MV-4-11 (cell line): ENCODE data around the gene TMEM119.
"Not testable (repeated sequence)": the region's sequence is repeated elsewhere in the genome, so short reads cannot be mapped to it uniquely, and the experiment has no call there.

ENCODE experiments used
- DNase-seq: peaks from one replicate; lab custom pipeline; 2025; lab: John Stamatoyannopoulos, UW

TMEM119 gene

DNA sequence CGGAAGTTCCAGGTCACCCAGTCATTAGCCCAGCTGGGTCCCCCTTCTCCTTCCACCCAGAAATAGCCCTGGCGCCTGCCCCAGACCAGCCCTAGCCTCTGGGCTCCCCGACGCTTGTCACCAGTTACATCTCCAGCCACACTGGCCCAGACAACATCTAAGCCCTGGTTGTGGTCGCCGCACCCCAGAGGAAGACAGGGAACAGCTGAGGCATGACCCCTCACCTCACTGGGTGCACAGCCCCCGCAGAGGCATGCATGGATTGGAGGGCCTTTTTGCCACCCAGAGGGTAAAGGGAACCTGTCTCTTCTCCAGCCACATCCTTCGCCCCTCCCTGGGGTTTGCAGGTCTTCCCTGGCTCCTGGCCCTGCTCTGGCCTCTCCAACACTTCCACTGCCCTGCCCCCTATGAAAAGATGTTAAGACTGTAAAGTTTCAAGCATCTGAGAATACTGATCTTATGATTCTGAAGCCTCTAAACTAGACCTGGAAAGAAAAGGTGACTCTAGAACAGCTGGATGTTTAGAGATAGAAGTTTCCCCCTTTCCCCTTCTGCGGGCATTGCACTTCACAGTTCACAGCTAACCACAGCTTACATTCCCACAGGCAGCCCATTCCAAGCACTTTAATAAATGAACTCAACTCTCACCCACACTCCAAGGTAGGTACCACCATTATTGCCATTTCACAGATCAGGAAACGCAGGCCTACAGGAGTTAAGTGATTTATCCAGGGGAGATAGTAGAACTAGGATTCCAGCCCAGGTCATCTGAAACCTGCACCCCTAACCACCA is 14.7 kb downstream of the TMEM119 start:
- no peak for DNase-seq

DNA sequence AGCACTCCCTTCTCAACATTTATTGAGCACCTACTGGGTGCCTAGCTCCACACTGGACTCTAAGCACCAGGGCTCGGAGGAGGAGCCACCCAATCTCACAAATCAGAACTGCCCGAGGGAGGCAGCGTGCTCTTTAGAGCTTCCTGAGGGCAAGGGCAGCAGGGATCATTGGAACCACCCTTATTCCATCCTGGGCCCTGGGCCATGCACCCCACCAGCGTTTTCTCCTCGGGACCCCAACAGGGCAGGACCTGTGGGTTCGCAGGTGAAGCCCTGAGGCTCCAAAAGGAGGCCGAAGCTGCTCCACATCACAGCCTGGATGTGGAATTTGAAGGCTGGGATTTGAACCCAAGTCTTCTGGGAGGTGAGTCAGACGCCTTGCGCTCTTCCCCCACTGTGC is 15.4 kb downstream of the TMEM119 start:
- no peak for DNase-seq

DNA sequence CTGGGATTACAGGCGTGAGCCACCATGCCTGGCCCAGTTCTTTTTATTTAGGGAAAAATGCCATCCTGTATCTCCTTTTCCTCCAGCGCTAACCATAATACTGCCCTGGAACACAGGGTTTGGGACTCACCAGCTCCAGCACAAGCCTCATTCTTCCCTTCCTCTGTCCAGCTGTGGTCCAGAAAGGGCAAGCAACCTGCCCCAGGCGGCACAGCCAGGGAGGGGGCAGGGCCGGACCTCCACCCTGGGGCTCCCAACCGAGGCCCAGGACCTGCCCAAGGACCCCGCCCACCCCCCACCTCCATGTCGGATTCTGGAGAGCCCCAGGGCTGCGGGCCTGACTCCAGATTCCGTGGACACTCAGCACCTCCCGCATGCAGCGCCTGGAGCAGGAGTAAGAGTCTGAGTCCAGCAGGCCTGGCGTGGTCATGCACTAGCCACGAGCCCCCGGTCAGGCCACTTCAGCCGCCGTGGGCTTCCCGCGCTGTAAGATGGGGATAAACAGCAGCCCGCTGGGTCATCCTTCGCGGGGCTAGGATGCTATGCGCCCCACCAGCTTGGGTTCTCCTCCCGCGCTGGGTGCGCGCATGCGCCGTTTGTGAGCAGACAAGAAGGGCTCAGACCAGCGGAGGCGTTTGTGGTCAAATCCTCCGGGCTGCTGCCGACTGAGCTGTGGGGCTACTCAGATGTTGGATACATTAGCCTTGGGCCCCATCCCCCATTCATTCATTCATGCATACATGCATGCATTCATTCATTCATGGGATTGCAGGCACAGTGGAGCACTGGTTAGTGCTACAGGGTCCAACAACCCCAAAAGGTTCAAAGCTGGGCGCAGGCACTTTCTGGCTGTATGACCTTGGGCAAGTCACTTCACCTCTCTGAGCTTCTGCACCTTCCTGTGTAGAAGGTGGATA is 16.3 kb downstream of the TMEM119 start:
- no peak for DNase-seq

GRCh38 chr12:108580531-108580930 is 17.4 kb downstream of the TMEM119 start:
- no peak for DNase-seq

GRCh38 chr12:108578813-108579212 is 19.1 kb downstream of the TMEM119 start:
- no peak for DNase-seq

GRCh38 chr12:108578264-108578663 is 19.6 kb downstream of the TMEM119 start:
- no peak for DNase-seq

GRCh38 chr12:108577458-108577857 is 20.4 kb downstream of the TMEM119 start:
- no peak for DNase-seq

GRCh38 chr12:108576660-108577234 is 21.1 kb downstream of the TMEM119 start:
- DNase-seq: no peak

- peak; percentile 28 for DNase-seq
Observed at GRCh38 chr12:108575199-108575912, 22.5 kb downstream of the TMEM119 start.

- not testable (repeated sequence) for DNase-seq
Observed at GRCh38 chr12:108574276-108574675, 23.6 kb downstream of the TMEM119 start.

- DNase-seq: no peak
Observed at GRCh38 chr12:108573317-108573716, 24.6 kb downstream of the TMEM119 start.

GRCh38 chr12:108572166-108572790 is 25.6 kb downstream of the TMEM119 start:
- DNase-seq: no peak

GRCh38 chr12:108571609-108572165 is 26.2 kb downstream of the TMEM119 start:
- DNase-seq: no peak

DNA sequence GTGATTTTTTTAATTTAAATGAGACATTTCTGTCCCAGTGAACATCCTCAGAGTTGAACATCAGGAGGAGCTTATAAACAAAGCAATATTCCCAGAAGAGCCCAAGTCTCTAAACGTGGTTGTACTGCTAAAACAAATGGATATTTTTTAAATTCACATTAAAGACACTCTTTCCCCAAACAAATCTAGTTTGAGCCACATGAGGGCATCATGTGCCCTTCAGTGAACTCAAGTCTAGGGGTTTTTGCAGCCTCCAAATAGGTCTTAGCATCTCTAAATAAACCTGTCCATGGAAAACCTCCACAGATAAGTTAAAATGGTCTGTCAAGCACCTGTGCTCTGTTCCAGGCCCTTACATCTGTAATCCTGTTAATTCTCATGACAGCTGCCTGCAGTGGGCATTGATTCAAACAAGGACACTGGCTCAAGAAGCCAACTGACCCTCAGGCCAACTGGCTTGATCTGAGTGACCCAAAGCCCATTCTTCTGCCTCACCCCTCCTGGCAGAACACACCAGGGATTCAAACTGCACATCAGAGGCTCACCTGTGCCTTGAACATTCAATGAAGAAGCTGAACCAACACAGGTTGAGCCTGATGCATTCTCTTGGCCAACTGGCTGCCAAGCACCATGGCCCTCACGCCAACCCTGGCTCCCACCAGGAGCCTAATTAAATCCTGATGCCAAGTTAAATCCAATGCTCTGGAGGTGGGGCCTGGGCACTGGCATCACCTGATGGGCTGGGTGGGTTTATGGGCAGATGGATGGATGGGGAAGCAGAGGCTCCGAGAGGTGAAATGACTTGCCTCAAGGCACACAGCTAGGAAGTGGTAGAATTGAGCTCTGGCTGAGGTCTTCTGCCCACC is 26.9 kb downstream of the TMEM119 start:
- DNase-seq: no peak

DNA sequence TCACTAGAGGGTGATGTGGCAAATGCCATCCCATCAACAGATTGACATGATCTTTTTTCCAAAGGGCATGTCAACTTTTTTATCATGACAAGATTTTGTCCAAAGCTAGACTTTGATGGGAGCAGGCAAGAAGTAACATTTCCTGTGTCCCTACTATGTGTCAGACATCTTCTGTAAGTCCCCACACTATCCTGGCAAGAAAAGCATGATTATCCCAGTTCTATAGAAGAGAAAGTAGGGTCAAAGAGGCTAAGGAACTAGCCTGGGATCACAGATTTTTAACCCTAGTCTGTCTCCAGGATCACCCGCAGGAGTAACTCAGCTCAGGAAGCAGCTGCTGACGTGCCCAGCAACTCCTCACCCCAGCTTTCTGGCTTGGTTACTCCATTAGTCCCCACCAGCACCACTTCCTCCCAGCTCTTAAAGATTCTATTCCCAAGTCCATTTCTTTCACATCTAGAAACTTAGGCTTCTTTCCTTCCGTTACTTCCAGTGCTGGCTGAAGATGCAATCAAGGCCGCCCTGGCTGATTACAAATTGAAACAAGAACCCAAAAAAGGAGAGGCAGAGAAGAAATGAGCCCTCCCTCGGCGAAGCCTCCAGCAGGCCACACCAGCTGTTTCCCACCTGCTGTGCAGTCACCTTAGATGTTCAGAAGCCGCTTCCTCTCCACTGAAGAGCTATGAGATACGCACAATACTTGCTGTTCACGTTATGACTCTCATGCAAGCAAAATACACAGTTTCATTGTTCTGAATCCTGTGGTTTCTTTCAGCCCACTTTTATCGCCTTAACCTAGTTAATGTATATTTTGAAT is 29.3 kb downstream of the TMEM119 start:
- no peak for DNase-seq

- DNase-seq: peak; percentile 21
Observed at GRCh38 chr12:108567406-108568337, 30.2 kb downstream of the TMEM119 start.

- no peak for DNase-seq
Observed at GRCh38 chr12:108566452-108566851, 31.4 kb downstream of the TMEM119 start.

DNA sequence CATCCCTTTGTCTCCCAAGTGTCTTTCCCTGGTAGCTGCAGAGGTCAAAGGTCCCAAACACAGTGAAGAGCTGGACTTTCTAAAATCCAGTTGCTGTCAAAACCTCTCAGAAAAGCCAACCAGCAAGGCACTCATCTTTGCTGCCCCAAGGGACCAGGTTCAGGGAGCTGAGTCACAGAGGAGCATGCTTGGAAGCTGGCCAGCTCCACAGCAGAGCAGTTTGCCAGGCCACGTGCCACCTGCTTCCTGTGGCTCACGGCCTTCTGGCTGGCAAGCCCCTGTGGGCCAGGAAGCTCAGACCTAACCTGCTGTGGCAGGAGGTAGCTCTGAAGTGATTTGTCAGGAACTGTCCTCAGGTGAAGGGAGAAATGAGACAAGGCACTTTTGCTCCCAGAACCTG is 31.9 kb downstream of the TMEM119 start:
- DNase-seq: no peak
